Tibial nerve (tissue), 4 donors: ENCODE data around the gene PACSIN1.

Experiments used
- EP300 ChIP-seq, 2 donors: sonication (generic); formaldehyde crosslinking; IDR thresholded peaks; one replicate each; pipeline ENCODE4 v1.6.1; 2017; ENCODE audit warnings: antibody characterized with exemption in 2 of 2, mild to moderate bottlenecking in 1 of 2
- POLR2A ChIP-seq, 2 donors: fragments of 450-650 bp; IDR thresholded peaks; one replicate each; pipeline ENCODE4 v1.6.1; 2017; ENCODE audit warnings: antibody characterized with exemption in 2 of 2, mild to moderate bottlenecking in 2 of 2, moderate library complexity in 2 of 2
- TF ChIP-seq, protein P1 (sequence below), 5 experiments: fragments of 200-600 bp in 3 of 5; fragments of 450-650 bp in 2 of 5; sonication (generic) in 3 of 5; IDR thresholded peaks; one replicate each; pipeline ENCODE4 v1.5.1; 2016 to 2019; ENCODE audit warnings: antibody characterized with exemption in 5 of 5, mild to moderate bottlenecking in 3 of 5, moderate library complexity in 2 of 5

DNA sequence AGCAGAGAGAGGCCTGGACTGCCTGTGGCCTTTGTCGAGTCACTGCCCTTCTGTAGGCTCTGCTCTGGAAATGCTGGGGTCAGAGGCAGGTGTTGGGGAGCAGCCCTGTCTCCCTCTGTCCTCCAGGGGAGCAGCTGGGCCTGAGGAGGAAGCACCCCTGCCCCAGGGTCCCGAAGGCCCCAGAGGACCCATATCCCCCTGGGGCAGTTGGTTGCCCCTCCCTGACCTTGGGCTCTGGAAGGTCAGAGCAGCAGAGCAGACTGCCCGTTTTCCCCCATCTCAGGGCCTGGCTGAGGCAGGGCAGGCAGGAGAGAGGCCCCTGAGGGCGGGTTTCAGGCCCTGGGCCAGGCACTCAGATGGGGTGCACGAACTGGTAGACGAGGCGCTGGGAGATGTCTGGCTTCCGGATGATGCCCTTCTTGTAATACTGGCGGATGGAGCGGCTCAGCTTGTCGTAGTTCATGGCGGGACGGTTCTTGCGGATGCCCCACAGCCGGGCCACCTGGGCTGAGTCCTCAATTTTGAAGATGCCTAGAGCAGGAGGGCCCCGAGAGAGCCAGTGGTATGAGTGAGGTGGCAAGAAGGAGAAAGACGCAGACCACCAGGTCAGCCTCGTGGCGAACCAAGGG is 72.2 kb downstream of the PACSIN1 start:
- no peak for TF ChIP-seq POLR2A (IDR thresholded peaks at IDR 0.05)
- TF ChIP-seq, protein P1, sequence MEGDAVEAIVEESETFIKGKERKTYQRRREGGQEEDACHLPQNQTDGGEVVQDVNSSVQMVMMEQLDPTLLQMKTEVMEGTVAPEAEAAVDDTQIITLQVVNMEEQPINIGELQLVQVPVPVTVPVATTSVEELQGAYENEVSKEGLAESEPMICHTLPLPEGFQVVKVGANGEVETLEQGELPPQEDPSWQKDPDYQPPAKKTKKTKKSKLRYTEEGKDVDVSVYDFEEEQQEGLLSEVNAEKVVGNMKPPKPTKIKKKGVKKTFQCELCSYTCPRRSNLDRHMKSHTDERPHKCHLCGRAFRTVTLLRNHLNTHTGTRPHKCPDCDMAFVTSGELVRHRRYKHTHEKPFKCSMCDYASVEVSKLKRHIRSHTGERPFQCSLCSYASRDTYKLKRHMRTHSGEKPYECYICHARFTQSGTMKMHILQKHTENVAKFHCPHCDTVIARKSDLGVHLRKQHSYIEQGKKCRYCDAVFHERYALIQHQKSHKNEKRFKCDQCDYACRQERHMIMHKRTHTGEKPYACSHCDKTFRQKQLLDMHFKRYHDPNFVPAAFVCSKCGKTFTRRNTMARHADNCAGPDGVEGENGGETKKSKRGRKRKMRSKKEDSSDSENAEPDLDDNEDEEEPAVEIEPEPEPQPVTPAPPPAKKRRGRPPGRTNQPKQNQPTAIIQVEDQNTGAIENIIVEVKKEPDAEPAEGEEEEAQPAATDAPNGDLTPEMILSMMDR (IDR thresholded peaks at IDR 0.05): no peak
- no peak for TF ChIP-seq EP300 (IDR thresholded peaks at IDR 0.05)
